ENCODE measurements around the gene TBC1D20.

TBC1D20 gene

GRCh38 chr20:443223-443775, 19.0 kb downstream of the TBC1D20 start:
- Histone ChIP-seq H3K4me1 (ENCODE audit: control insufficient read depth, insufficient read depth, low read length) (no peaks in the 10 kb centered on the region), H3K4me3 (ENCODE audit: low read length) (no peak overlapping the region), H3K9ac (ENCODE audit: low read length) (no peak overlapping the region), H3K27me3 (ENCODE audit: control insufficient read depth, insufficient read depth, low read length) (no peaks in the 10 kb centered on the region), H3K27ac (ENCODE audit: low read depth, low read length) (no peak overlapping the region), H3K36me3 (ENCODE audit: control insufficient read depth, insufficient read depth, low read length) (peaks cover 28% of the 10 kb centered on the region)

GRCh38 chr20:440636-441035, 21.7 kb downstream of the TBC1D20 start:
- Histone ChIP-seq H3K27ac (ENCODE audit: low read depth, low read length) (no peak overlapping the region), H3K9ac (ENCODE audit: low read length) (no peak overlapping the region), H3K4me1 (ENCODE audit: control insufficient read depth, insufficient read depth, low read length) (no peaks in the 10 kb centered on the region), H3K36me3 (ENCODE audit: control insufficient read depth, insufficient read depth, low read length) (peaks cover 36% of the 10 kb centered on the region), H3K27me3 (ENCODE audit: control insufficient read depth, insufficient read depth, low read length) (no peaks in the 10 kb centered on the region), H3K4me3 (ENCODE audit: low read length) (no peak overlapping the region)

- H3K27ac ChIP-seq (ENCODE audit: low read depth, low read length): no peak overlapping the region
- H3K4me1 ChIP-seq (ENCODE audit: control insufficient read depth, insufficient read depth, low read length): no peaks in the 10 kb centered on the region
- no peak overlapping the region for H3K9ac ChIP-seq (ENCODE audit: low read length)
- no peaks in the 10 kb centered on the region for H3K27me3 ChIP-seq (ENCODE audit: control insufficient read depth, insufficient read depth, low read length)
- peaks cover 39% of the 10 kb centered on the region for H3K36me3 ChIP-seq (ENCODE audit: control insufficient read depth, insufficient read depth, low read length)
- H3K4me3 ChIP-seq (ENCODE audit: low read length): no peak overlapping the region
Measured at GRCh38 chr20:440148-440547, 22.2 kb downstream of the TBC1D20 start.

- Histone ChIP-seq H3K27me3 (ENCODE audit: control insufficient read depth, insufficient read depth, low read length) (no peaks in the 10 kb centered on the region), H3K4me3 (ENCODE audit: low read length) (no peak overlapping the region), H3K9ac (ENCODE audit: low read length) (no peak overlapping the region), H3K4me1 (ENCODE audit: control insufficient read depth, insufficient read depth, low read length) (no peaks in the 10 kb centered on the region), H3K36me3 (ENCODE audit: control insufficient read depth, insufficient read depth, low read length) (peaks cover 41% of the 10 kb centered on the region), H3K27ac (ENCODE audit: low read depth, low read length) (no peak overlapping the region)
Measured at GRCh38 chr20:438571-439469, 23.5 kb downstream of the TBC1D20 start.

- H3K4me3 ChIP-seq (ENCODE audit: low read length): no peak overlapping the region
- peaks cover 41% of the 10 kb centered on the region for H3K36me3 ChIP-seq (ENCODE audit: control insufficient read depth, insufficient read depth, low read length)
- no peaks in the 10 kb centered on the region for H3K27me3 ChIP-seq (ENCODE audit: control insufficient read depth, insufficient read depth, low read length)
- no peaks in the 10 kb centered on the region for H3K4me1 ChIP-seq (ENCODE audit: control insufficient read depth, insufficient read depth, low read length)
- no peak overlapping the region for H3K9ac ChIP-seq (ENCODE audit: low read length)
- H3K27ac ChIP-seq (ENCODE audit: low read depth, low read length): no peak overlapping the region
Measured at GRCh38 chr20:437787-438486, 24.4 kb downstream of the TBC1D20 start.

- H3K4me1 ChIP-seq (ENCODE audit: control insufficient read depth, insufficient read depth, low read length): no peaks in the 10 kb centered on the region
- no peak overlapping the region for H3K9ac ChIP-seq (ENCODE audit: low read length)
- no peak overlapping the region for H3K27ac ChIP-seq (ENCODE audit: low read depth, low read length)
- H3K36me3 ChIP-seq (ENCODE audit: control insufficient read depth, insufficient read depth, low read length): peaks cover 35% of the 10 kb centered on the region
- no peak overlapping the region for H3K4me3 ChIP-seq (ENCODE audit: low read length)
- no peaks in the 10 kb centered on the region for H3K27me3 ChIP-seq (ENCODE audit: control insufficient read depth, insufficient read depth, low read length)
Measured at GRCh38 chr20:436476-436875, 25.9 kb downstream of the TBC1D20 start.

GRCh38 chr20:435558-435957, 26.8 kb downstream of the TBC1D20 start:
- Histone ChIP-seq H3K4me3 (ENCODE audit: low read length) (no peak overlapping the region), H3K9ac (ENCODE audit: low read length) (no peak overlapping the region), H3K4me1 (ENCODE audit: control insufficient read depth, insufficient read depth, low read length) (no peaks in the 10 kb centered on the region), H3K27me3 (ENCODE audit: control insufficient read depth, insufficient read depth, low read length) (no peaks in the 10 kb centered on the region), H3K36me3 (ENCODE audit: control insufficient read depth, insufficient read depth, low read length) (peaks cover 38% of the 10 kb centered on the region), H3K27ac (ENCODE audit: low read depth, low read length) (no peak overlapping the region)

GRCh38 chr20:434661-435419, 27.5 kb downstream of the TBC1D20 start:
- Histone ChIP-seq H3K9ac (ENCODE audit: low read length) (no peak overlapping the region), H3K27ac (ENCODE audit: low read depth, low read length) (no peak overlapping the region), H3K4me1 (ENCODE audit: control insufficient read depth, insufficient read depth, low read length) (no peaks in the 10 kb centered on the region), H3K36me3 (ENCODE audit: control insufficient read depth, insufficient read depth, low read length) (peaks cover 37% of the 10 kb centered on the region), H3K27me3 (ENCODE audit: control insufficient read depth, insufficient read depth, low read length) (no peaks in the 10 kb centered on the region), H3K4me3 (ENCODE audit: low read length) (no peak overlapping the region)

- peaks cover 31% of the 10 kb centered on the region for H3K36me3 ChIP-seq (ENCODE audit: control insufficient read depth, insufficient read depth, low read length)
- H3K9ac ChIP-seq (ENCODE audit: low read length): no peak overlapping the region
- H3K4me3 ChIP-seq (ENCODE audit: low read length): no peak overlapping the region
- H3K27ac ChIP-seq (ENCODE audit: low read depth, low read length): no peak overlapping the region
- no peaks in the 10 kb centered on the region for H3K27me3 ChIP-seq (ENCODE audit: control insufficient read depth, insufficient read depth, low read length)
- no peaks in the 10 kb centered on the region for H3K4me1 ChIP-seq (ENCODE audit: control insufficient read depth, insufficient read depth, low read length)
Measured at GRCh38 chr20:434221-434620, 28.1 kb downstream of the TBC1D20 start.

- Histone ChIP-seq H3K9ac (ENCODE audit: low read length) (no peak overlapping the region), H3K4me1 (ENCODE audit: control insufficient read depth, insufficient read depth, low read length) (no peaks in the 10 kb centered on the region), H3K27me3 (ENCODE audit: control insufficient read depth, insufficient read depth, low read length) (no peaks in the 10 kb centered on the region), H3K27ac (ENCODE audit: low read depth, low read length) (no peak overlapping the region), H3K36me3 (ENCODE audit: control insufficient read depth, insufficient read depth, low read length) (peaks cover 34% of the 10 kb centered on the region), H3K4me3 (ENCODE audit: low read length) (no peak overlapping the region)
Measured at GRCh38 chr20:433300-433975, 28.9 kb downstream of the TBC1D20 start.

- H3K27ac ChIP-seq (ENCODE audit: low read depth, low read length): no peak overlapping the region
- peaks cover 32% of the 10 kb centered on the region for H3K36me3 ChIP-seq (ENCODE audit: control insufficient read depth, insufficient read depth, low read length)
- H3K27me3 ChIP-seq (ENCODE audit: control insufficient read depth, insufficient read depth, low read length): no peaks in the 10 kb centered on the region
- no peak overlapping the region for H3K9ac ChIP-seq (ENCODE audit: low read length)
- H3K4me1 ChIP-seq (ENCODE audit: control insufficient read depth, insufficient read depth, low read length): no peaks in the 10 kb centered on the region
- no peak overlapping the region for H3K4me3 ChIP-seq (ENCODE audit: low read length)
Measured at GRCh38 chr20:432677-433299, 29.5 kb downstream of the TBC1D20 start.
